ENCODE data around the gene TNFAIP1. TPM values are rescaled to one million over a fixed set of nuclear protein-coding genes. Genes with fewer than 3 reads are reported as not detected.

TNFAIP1 gene
- total RNA-seq, 1 experiment from 2014 or later: 21.8 TPM

- Mint-ChIP-seq H3K27me3 (ENCODE audit: low read depth) (peaks cover 29% of the 10 kb centered on the region), H3K36me3 (ENCODE audit: insufficient read depth in 1 of 3, low read depth in 3 of 3) (peaks cover 0 to 3% (median 0%) of the 10 kb centered on the region in 3 experiments; a peak in 2 of 7 replicates), H3K27ac (no peak overlapping the region), H3K4me1 (peaks cover 0 to 7% of the 10 kb centered on the region in 2 experiments; a peak in 1 of 4 replicates), H3K4me3 (no peak overlapping the region), H3K9me3 (no peaks in the 10 kb centered on the region)
- Histone ChIP-seq H2BK20ac (ENCODE audit: low read depth, low read length, poor library complexity, severe bottlenecking) (no peak overlapping the region), H3K23ac (ENCODE audit: insufficient read length, low read depth, low read length) (no peak overlapping the region), H2BK12ac (ENCODE audit: insufficient read length, low read depth, low read length) (no peak overlapping the region), H3K9ac (ENCODE audit: extremely low read depth, insufficient read length, low read length) (no peak overlapping the region), H4K91ac (ENCODE audit: insufficient read length, low read depth, low read length) (no peak overlapping the region), H3K4ac (ENCODE audit: low read depth, low read length) (no peak overlapping the region), H3T11ph (ENCODE audit: low read length) (no peak overlapping the region), H3K4me1 (ENCODE audit: insufficient read depth, low read length) (no peaks in the 10 kb centered on the region), H4K5ac (ENCODE audit: insufficient read length, low read depth, low read length) (no peak overlapping the region), H3K9me3 (ENCODE audit: control insufficient read depth, low read depth, low read length) (no peaks in the 10 kb centered on the region), H3K56ac (ENCODE audit: insufficient read length, low read depth, low read length) (no peak overlapping the region), H3K27ac (ENCODE audit: insufficient read length, low read depth, low read length) (no peak overlapping the region), H3K79me1 (ENCODE audit: insufficient read depth, low read depth, low read length, poor library complexity, severe bottlenecking) (no peaks in the 10 kb centered on the region), H4K20me1 (ENCODE audit: control insufficient read depth, insufficient read depth, insufficient read length) (no peaks in the 10 kb centered on the region), H3K27me3 (ENCODE audit: insufficient read depth, low read length) (no peaks in the 10 kb centered on the region; the same call in 1 of the 2 replicates), H3K14ac (ENCODE audit: insufficient read depth, low read length) (no peak overlapping the region), H4K8ac (replicated peaks; ENCODE audit: insufficient read length, low read depth, low read length) (no peak overlapping the region), H2AFZ (ENCODE audit: low read length) (no peak overlapping the region), H3K4me2 (ENCODE audit: insufficient read depth, insufficient read length, low read length) (no peak overlapping the region), H2BK15ac (ENCODE audit: low read depth, low read length) (no peak overlapping the region), H2BK120ac (ENCODE audit: low read depth, low read length, poor library complexity, severe bottlenecking) (no peak overlapping the region), H2BK5ac (ENCODE audit: insufficient read length, low read length) (no peak overlapping the region), H3K18ac (ENCODE audit: insufficient read length, low read depth, low read length) (no peak overlapping the region), H3K79me2 (ENCODE audit: insufficient read depth, low read length) (no peaks in the 10 kb centered on the region), H2AK5ac (ENCODE audit: insufficient read length, low read length) (no peak overlapping the region), H3K23me2 (ENCODE audit: insufficient read length, low read depth, low read length, poor library complexity, severe bottlenecking) (no peaks in the 10 kb centered on the region)
- TF ChIP-seq CTCF (conservative IDR thresholded peaks at IDR 0.05): no peak
- no CpG with 5 or more reads among the region's 2 CpGs for WGBS (ENCODE audit: extremely low coverage, insufficient read length, low lambda C conversion rate)
- DNase-seq: no peak
Measured at GRCh38 chr17:28390563-28390962, 55.0 kb downstream of the TNFAIP1 start.
